H1 (cell line): ENCODE results near the gene MAP7D1. TPM values are rescaled to one million over a fixed set of nuclear protein-coding genes. Genes with fewer than 3 reads are reported as not detected.

Experiments
- CTCF ChIA-PET: fragments of 300-600 bp; sonication (Branson Sonifier 250); formaldehyde crosslinking; loops from one replicate; lab custom pipeline; 2021; ENCODE audit not compliant: partially characterized antibody; lab: Charles Lee
- POLR2A ChIA-PET: fragments of 300-600 bp; sonication (Branson Sonifier 250); formaldehyde crosslinking; loops from one replicate; lab custom pipeline; 2021; ENCODE audit warnings: inconsistent platforms; ENCODE audit not compliant: partially characterized antibody; lab: Charles Lee
- DNase-seq, 2 experiments: peaks; one replicate each; pipeline versions ENCODE4 v3.0.0 to v3.0.0-alpha.2; 2010 to 2022; ENCODE audit warnings: low spot score in 2 of 2, low read depth in 1 of 2, mixed read lengths in 1 of 2
- FAIRE-seq: peaks from 2 replicates; lab custom pipeline; 2011; peaks lifted over from hg19 to GRCh38; lab: Jason Lieb, UNC
- H2AFZ ChIP-seq: 2 replicates; pipeline ENCODE4 v1.8.1; 2012; ENCODE audit warnings: low read length, inconsistent platforms
- H2AK5ac ChIP-seq: 2 replicates; pipeline ENCODE4 v1.6.1; 2013; ENCODE audit warnings: low read depth, low read length
- H2BK120ac ChIP-seq: replicated peaks from 2 replicates; pipeline ENCODE3; 2013; ENCODE audit warnings: low read depth, low read length, inconsistent platforms
- H2BK12ac ChIP-seq: 2 replicates; pipeline ENCODE4 v1.6.1; 2013; ENCODE audit warnings: low read depth, low read length
- H2BK15ac ChIP-seq: 2 replicates; pipeline ENCODE4 v1.6.1; 2013; ENCODE audit warnings: low read length
- H2BK20ac ChIP-seq: 2 replicates; pipeline ENCODE4 v1.6.1; 2013; ENCODE audit warnings: low read length
- H2BK5ac ChIP-seq: 2 replicates; pipeline ENCODE4 v1.6.1; 2013; ENCODE audit warnings: low read depth, low read length
- H3K14ac ChIP-seq: 2 replicates; pipeline ENCODE4 v1.6.1; 2013; ENCODE audit warnings: inconsistent platforms; ENCODE audit not compliant: insufficient read length
- H3K18ac ChIP-seq: 2 replicates; pipeline ENCODE4 v1.6.1; 2013; ENCODE audit warnings: low read length; ENCODE audit errors: extremely low read depth
- H3K23ac ChIP-seq: 2 replicates; pipeline ENCODE4 v1.6.1; 2013; ENCODE audit warnings: inconsistent platforms; ENCODE audit not compliant: insufficient read length
- H3K23me2 ChIP-seq: 2 replicates; pipeline ENCODE4 v1.6.1; 2013; ENCODE audit warnings: low read depth, low read length
- H3K27ac ChIP-seq: 2 replicates; pipeline ENCODE4 v1.6.1; 2011; ENCODE audit warnings: low read depth, low read length, inconsistent platforms
- H3K27me3 ChIP-seq, 4 experiments: replicated peaks in 1 of 4; 1 replicate in 1 of 4; 2 replicates in 3 of 4; pipeline versions ENCODE4 v1.6.1 to v1.8.1; 2011 to 2013; ENCODE audit warnings: low read length in 3 of 4, mild to moderate bottlenecking in 3 of 4, inconsistent platforms in 2 of 4, mixed read lengths in 2 of 4, moderate library complexity in 1 of 4; ENCODE audit not compliant: control insufficient read depth in 3 of 4, insufficient read depth in 3 of 4; ENCODE audit errors: extremely low read depth in 1 of 4
- H3K36me3 ChIP-seq, 4 experiments: 2 replicates each; pipeline versions ENCODE4 v1.6.1 to v1.8.1; 2011 to 2013; ENCODE audit warnings: mild to moderate bottlenecking in 4 of 4, low read length in 3 of 4, moderate library complexity in 2 of 4, control low read depth in 1 of 4, inconsistent platforms in 1 of 4; ENCODE audit not compliant: insufficient read depth in 4 of 4, control insufficient read depth in 2 of 4
- H3K4ac ChIP-seq: replicated peaks from 2 replicates; pipeline ENCODE3; 2013; ENCODE audit warnings: low read length, low read depth, mixed read lengths, inconsistent platforms; ENCODE audit not compliant: insufficient read length
- H3K4me1 ChIP-seq, 4 experiments: replicated peaks in 1 of 4; 1 replicate in 1 of 4; 2 replicates in 3 of 4; pipeline versions ENCODE4 v1.6.1 to v1.8.1; 2011 to 2013; ENCODE audit warnings: low read length in 3 of 4, inconsistent platforms in 2 of 4, mixed read lengths in 1 of 4; ENCODE audit not compliant: insufficient read depth in 4 of 4, control insufficient read depth in 3 of 4
- H3K4me2 ChIP-seq, 2 experiments: 2 replicates each; pipeline versions ENCODE4 v1.6.1 to v1.8.1; 2011 to 2013; ENCODE audit warnings: low read depth in 2 of 2, low read length in 2 of 2, control low read depth in 1 of 2, inconsistent platforms in 1 of 2, mild to moderate bottlenecking in 1 of 2; ENCODE audit not compliant: insufficient read depth in 1 of 2
- H3K4me3 ChIP-seq, 4 experiments: fragments of 200-600, 300-600 bp in 1 of 4; sonication (generic), shearing (Covaris generic), sonication (Bioruptor Twin) in 1 of 4; 2 replicates each; pipeline versions ENCODE4 v1.5.1 to v1.8.1; 2011 to 2016; ENCODE audit warnings: low read length in 4 of 4, low read depth in 3 of 4, control low read depth in 2 of 4, inconsistent platforms in 2 of 4, mild to moderate bottlenecking in 2 of 4, mixed read lengths in 1 of 4, moderate library complexity in 1 of 4; ENCODE audit not compliant: insufficient read depth in 2 of 4; ENCODE audit errors: extremely low read depth in 1 of 4
- H3K56ac ChIP-seq: replicated peaks from 2 replicates; pipeline ENCODE3; 2013; ENCODE audit warnings: low read depth, mild to moderate bottlenecking, mixed read lengths, low read length, inconsistent platforms; ENCODE audit not compliant: insufficient read length
- H3K79me1 ChIP-seq: 2 replicates; pipeline ENCODE4 v1.6.1; 2013; ENCODE audit warnings: low read depth, low read length, control low read depth
- H3K79me2 ChIP-seq, 2 experiments: 2 replicates each; pipeline versions ENCODE4 v1.6.1 to v1.8.1; 2012 to 2013; ENCODE audit warnings: low read length in 2 of 2, mild to moderate bottlenecking in 2 of 2, inconsistent platforms in 1 of 2; ENCODE audit not compliant: insufficient read depth in 2 of 2, control insufficient read depth in 1 of 2
- H3K9ac ChIP-seq, 4 experiments: replicated peaks in 1 of 4; 1 replicate in 1 of 4; 2 replicates in 3 of 4; pipeline versions ENCODE4 v1.6.1 to v1.8.1; 2011 to 2013; ENCODE audit warnings: low read depth in 3 of 4, low read length in 3 of 4, control low read depth in 2 of 4, mild to moderate bottlenecking in 2 of 4, moderate library complexity in 2 of 4, inconsistent platforms in 1 of 4; ENCODE audit errors: extremely low read depth in 1 of 4
- H3K9me3 ChIP-seq, 2 experiments: 2 replicates each; pipeline versions ENCODE4 v1.6.1 to v1.8.1; 2012 to 2013; ENCODE audit warnings: mild to moderate bottlenecking in 2 of 2, moderate library complexity in 2 of 2, control low read depth in 1 of 2, inconsistent platforms in 1 of 2, low read depth in 1 of 2, low read length in 1 of 2, mixed read lengths in 1 of 2; ENCODE audit not compliant: insufficient read depth in 2 of 2
- H4K20me1 ChIP-seq, 2 experiments: replicated peaks in 1 of 2; 2 replicates each; pipeline versions ENCODE3 to v1.8.1; 2011 to 2013; ENCODE audit warnings: inconsistent platforms in 2 of 2, low read length in 2 of 2, mild to moderate bottlenecking in 1 of 2; ENCODE audit not compliant: insufficient read depth in 2 of 2, control insufficient read depth in 1 of 2
- H4K5ac ChIP-seq: 2 replicates; pipeline ENCODE4 v1.6.1; 2013; ENCODE audit warnings: low read length, low read depth, mixed read lengths, inconsistent platforms; ENCODE audit not compliant: insufficient read length
- H4K8ac ChIP-seq: 2 replicates; pipeline ENCODE4 v1.8.0; 2013; ENCODE audit warnings: mild to moderate bottlenecking, moderate library complexity, low read length, inconsistent platforms; ENCODE audit not compliant: insufficient read depth; ENCODE audit errors: extremely low read depth
- H4K91ac ChIP-seq: replicated peaks from 2 replicates; pipeline ENCODE3; 2013; ENCODE audit warnings: low read length, mixed read lengths, inconsistent platforms; ENCODE audit not compliant: insufficient read length
- ATF2 ChIP-seq: IDR thresholded peaks from 2 replicates; pipeline ENCODE4 v1.6.1; 2012; ENCODE audit warnings: low read length, inconsistent platforms
- SP4 ChIP-seq: IDR thresholded peaks from 2 replicates; pipeline ENCODE4 v1.6.1; 2012; ENCODE audit warnings: low read length, inconsistent platforms
- WGBS, 2 experiments: shearing (Covaris generic) in 1 of 2; methylation state at CpG; one replicate each; pipeline versions ENCODE4 v1.1.6 to v1.1.7; 2013 to 2015; ENCODE audit warnings: low lambda C conversion rate in 2 of 2, mixed read lengths in 2 of 2, inconsistent platforms in 1 of 2, low coverage in 1 of 2, missing lambda C conversion rate in 1 of 2; ENCODE audit not compliant: insufficient replicate concordance in 2 of 2, insufficient coverage in 1 of 2, insufficient read length in 1 of 2; ENCODE audit errors: extremely low coverage in 1 of 2, missing lambda C conversion rate in 1 of 2; 5-methylcytosine and 5-hydroxymethylcytosine counted together
- polyA plus RNA-seq, 7 experiments: library from polyadenylated mRNA; depleted of rRNA in 3 of 7; stranded (reverse) in 5 of 7; unstranded in 2 of 7; fragments of >200 nt in 5 of 7; fragments of 200-250 nt in 2 of 7; gene quantifications; 1 replicate in 5 of 7; 2 replicates in 1 of 7; 4 replicates in 1 of 7; pipeline versions ENCODE4 v1.2.1 to v1.2.3, GENCODE V29; 2011 to 2013; ENCODE audit warnings: missing spikeins in 2 of 7, mixed read lengths in 2 of 7
- total RNA-seq: library from RNA; stranded (reverse); fragmentation: NEBNext Ultra II Directional; extraction: Animal tissue kit (Norgen Biotek cat#: 25700); gene quantifications from 2 replicates; pipeline ENCODE4 v1.2.1, GENCODE V29; 2021

Gene MAP7D1
- total and polyA plus RNA-seq, 2 of the 8 experiments (the other 6 are each of a cell fraction or from before 2014, with no cell fraction given), result 18.2 to 52.4 TPM

GRCh38 chr1:36182734-36183133 is 26.8 kb downstream of the MAP7D1 start:
- H3K23me2 ChIP-seq, result peaks cover 9% of the 10 kb centered on the region; the same call in 1 of the 2 replicates
- no peak overlapping the region for H3K14ac ChIP-seq
- no peak overlapping the region for H2BK12ac ChIP-seq
- H3K18ac ChIP-seq, result no peak overlapping the region
- no peaks in the 10 kb centered on the region for H3K79me2 ChIP-seq
- no peak overlapping the region for H4K91ac ChIP-seq
- H3K4ac ChIP-seq, result no peak overlapping the region
- H3K4me3 ChIP-seq, result no peak overlapping the region
- DNase-seq (no peak), FAIRE-seq (peak; percentile 19)
- H2BK20ac ChIP-seq, result no peak overlapping the region
- H3K79me1 ChIP-seq, result no peaks in the 10 kb centered on the region
- H2AK5ac ChIP-seq, result no peak overlapping the region
- WGBS, 2 experiments, result 67% methylated on average over 2 of the region's 2 CpGs; no CpG with 5 or more reads in 1 of the 2 experiments
- H3K27ac ChIP-seq, result no peak overlapping the region
- no peak overlapping the region for H2BK15ac ChIP-seq
- no peaks in the 10 kb centered on the region for H3K27me3 ChIP-seq
- H2BK120ac ChIP-seq, result no peak overlapping the region
- no peak overlapping the region for H3K56ac ChIP-seq
- H2AFZ ChIP-seq, result no peak overlapping the region
- H4K5ac ChIP-seq, result no peak overlapping the region
- H4K20me1 ChIP-seq, result peaks cover 0 to 6% of the 10 kb centered on the region in 2 experiments
- ChIA-PET CTCF (interaction anchor here (0.6 to 13.3 kb wide), 9 partner anchors 15 to 103 kb away, joined by 3 to 261 read pairs (median 4); partner anchors contain the start of genes MAP7D1 and TRAPPC3), POLR2A (interaction anchor here (0.7 to 2.8 kb wide), 8 partner anchors 12 to 42 kb away, joined by 3 to 12 read pairs (median 5); partner anchors contain the start of genes MAP7D1 and TRAPPC3)
- no peak overlapping the region for H4K8ac ChIP-seq
- no peak overlapping the region for H2BK5ac ChIP-seq
- peaks cover 5 to 12% (median 7%) of the 10 kb centered on the region in 4 experiments; a peak in 6 of 8 replicates for H3K36me3 ChIP-seq
- no peak overlapping the region for H3K9ac ChIP-seq
- H3K4me2 ChIP-seq, result no peak overlapping the region
- peaks cover 7 to 14% (median 9%) of the 10 kb centered on the region in 4 experiments; a peak in 6 of 7 replicates for H3K4me1 ChIP-seq
- no peaks in the 10 kb centered on the region for H3K9me3 ChIP-seq
- no peak overlapping the region for H3K23ac ChIP-seq
- TF ChIP-seq ATF2 (no peak), SP4 (no peak)
